Nephron progenitor cell (in vitro differentiated cells): Measurements from ENCODE around the gene ATXN7L2.

ENCODE experiments used
- DNase-seq: peaks from one replicate; pipeline ENCODE4 v3.0.0; 2021
- H3K27ac Mint-ChIP-seq: 2 replicates; pipeline ENCODE4 v1.8.0; 2021; ENCODE audit warnings: mild to moderate bottlenecking, moderate library complexity, mixed read lengths
- H3K27me3 Mint-ChIP-seq: 2 replicates; pipeline ENCODE4 v1.8.0; 2021; ENCODE audit warnings: mild to moderate bottlenecking, low read depth, mixed read lengths; ENCODE audit not compliant: poor library complexity
- H3K36me3 Mint-ChIP-seq: 2 replicates; pipeline ENCODE4 v1.8.0; 2021; ENCODE audit warnings: low read depth, mixed read lengths
- H3K4me1 Mint-ChIP-seq: 2 replicates; pipeline ENCODE4 v1.8.0; 2021; ENCODE audit warnings: mixed read lengths
- H3K4me3 Mint-ChIP-seq: 2 replicates; pipeline ENCODE4 v1.8.0; 2021; ENCODE audit warnings: mild to moderate bottlenecking, moderate library complexity, mixed read lengths
- H3K9me3 Mint-ChIP-seq: 2 replicates; pipeline ENCODE4 v1.8.0; 2021; ENCODE audit warnings: mild to moderate bottlenecking, moderate library complexity, mixed read lengths
- TF ChIP-seq, protein P1 (sequence below): fragments of 200-600 bp; sonication (generic); IDR thresholded peaks from 2 replicates; pipeline ENCODE4 v1.5.0; 2021; ENCODE audit warnings: antibody characterized with exemption

The ATXN7L2 gene

GRCh38 chr1:109509176-109510134 is 25.8 kb downstream of the ATXN7L2 start, which contains the start of gene AMIGO1:
TSS of gene AMIGO1 (minus strand) at chr1:109509727. CDS start at chr1:109508912, 815 bp downstream.
- H3K36me3 Mint-ChIP-seq, result peaks cover 7% of the 10 kb centered on the region
- no peaks in the 10 kb centered on the region for H3K9me3 Mint-ChIP-seq
- H3K4me3 Mint-ChIP-seq, result peak within 1 kb of the TSS; percentile 88
- TF ChIP-seq, protein P1, sequence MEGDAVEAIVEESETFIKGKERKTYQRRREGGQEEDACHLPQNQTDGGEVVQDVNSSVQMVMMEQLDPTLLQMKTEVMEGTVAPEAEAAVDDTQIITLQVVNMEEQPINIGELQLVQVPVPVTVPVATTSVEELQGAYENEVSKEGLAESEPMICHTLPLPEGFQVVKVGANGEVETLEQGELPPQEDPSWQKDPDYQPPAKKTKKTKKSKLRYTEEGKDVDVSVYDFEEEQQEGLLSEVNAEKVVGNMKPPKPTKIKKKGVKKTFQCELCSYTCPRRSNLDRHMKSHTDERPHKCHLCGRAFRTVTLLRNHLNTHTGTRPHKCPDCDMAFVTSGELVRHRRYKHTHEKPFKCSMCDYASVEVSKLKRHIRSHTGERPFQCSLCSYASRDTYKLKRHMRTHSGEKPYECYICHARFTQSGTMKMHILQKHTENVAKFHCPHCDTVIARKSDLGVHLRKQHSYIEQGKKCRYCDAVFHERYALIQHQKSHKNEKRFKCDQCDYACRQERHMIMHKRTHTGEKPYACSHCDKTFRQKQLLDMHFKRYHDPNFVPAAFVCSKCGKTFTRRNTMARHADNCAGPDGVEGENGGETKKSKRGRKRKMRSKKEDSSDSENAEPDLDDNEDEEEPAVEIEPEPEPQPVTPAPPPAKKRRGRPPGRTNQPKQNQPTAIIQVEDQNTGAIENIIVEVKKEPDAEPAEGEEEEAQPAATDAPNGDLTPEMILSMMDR, result no peak
- H3K27ac Mint-ChIP-seq, result peak within 1 kb of the TSS; percentile 7
- peaks cover 79% of the 10 kb centered on the region for H3K27me3 Mint-ChIP-seq
- DNase-seq, result peak; percentile 86
- H3K4me1 Mint-ChIP-seq, result peaks cover 24% of the 10 kb centered on the region

DNA sequence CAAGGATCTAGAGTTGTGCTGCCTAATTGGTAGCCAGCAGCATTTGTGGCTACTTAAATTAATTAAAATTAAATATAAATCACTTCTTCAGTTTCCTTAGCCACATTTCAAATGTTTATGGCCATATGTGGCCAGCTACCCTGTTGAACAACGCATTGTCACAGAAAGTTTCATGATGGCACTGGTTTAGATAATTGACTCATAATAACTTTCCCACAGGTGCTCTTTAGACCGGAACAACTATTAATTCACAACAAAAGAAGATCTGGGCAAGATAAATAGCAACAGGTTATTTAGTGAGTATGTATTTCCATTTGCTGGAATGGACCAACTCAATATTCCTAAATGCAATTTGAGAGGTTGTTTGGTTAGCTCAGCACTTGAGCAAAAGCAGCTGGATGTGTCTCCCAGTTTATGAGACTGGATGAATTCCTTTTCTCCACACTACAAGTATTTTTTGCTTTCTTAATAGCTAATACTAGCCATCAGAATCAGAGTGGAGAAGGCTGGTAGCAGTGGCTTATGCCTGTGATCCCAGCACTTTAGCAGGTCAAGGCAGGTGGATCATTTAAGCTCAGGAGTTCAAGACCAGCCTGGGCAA is 29.5 kb downstream of the ATXN7L2 start:
- DNase-seq, result no peak
- no peaks in the 10 kb centered on the region for H3K9me3 Mint-ChIP-seq
- peaks cover 28% of the 10 kb centered on the region for H3K4me1 Mint-ChIP-seq
- peaks cover 59% of the 10 kb centered on the region for H3K27me3 Mint-ChIP-seq
- TF ChIP-seq, protein P1, result no peak
- no peak overlapping the region for H3K4me3 Mint-ChIP-seq
- no peak overlapping the region for H3K27ac Mint-ChIP-seq
- peaks cover 1% of the 10 kb centered on the region for H3K36me3 Mint-ChIP-seq

DNA sequence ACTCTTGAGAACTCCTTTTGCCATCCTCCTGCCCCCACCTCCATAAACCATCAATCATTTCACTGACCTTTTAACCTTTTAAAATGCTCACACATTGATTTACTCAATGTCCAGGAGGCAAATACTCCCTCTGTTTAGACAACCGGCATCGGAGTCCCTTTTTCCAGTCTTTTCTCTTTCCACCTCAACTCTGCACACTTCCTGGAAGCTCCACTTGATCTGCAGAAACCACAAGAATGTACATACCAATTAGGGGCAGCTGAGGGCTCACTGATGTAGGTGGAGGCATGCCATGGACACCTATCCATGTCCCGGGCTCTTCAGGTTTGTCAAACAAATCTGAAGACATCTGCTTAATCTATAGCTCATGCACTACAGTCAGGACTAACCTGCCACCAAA is 31.1 kb downstream of the ATXN7L2 start:
- Mint-ChIP-seq H3K4me3 (no peak overlapping the region), H3K27ac (no peak overlapping the region), H3K27me3 (peaks cover 46% of the 10 kb centered on the region), H3K36me3 (no peaks in the 10 kb centered on the region), H3K4me1 (peaks cover 16% of the 10 kb centered on the region), H3K9me3 (no peaks in the 10 kb centered on the region)
- no peak for DNase-seq
- TF ChIP-seq, protein P1, result no peak

DNA sequence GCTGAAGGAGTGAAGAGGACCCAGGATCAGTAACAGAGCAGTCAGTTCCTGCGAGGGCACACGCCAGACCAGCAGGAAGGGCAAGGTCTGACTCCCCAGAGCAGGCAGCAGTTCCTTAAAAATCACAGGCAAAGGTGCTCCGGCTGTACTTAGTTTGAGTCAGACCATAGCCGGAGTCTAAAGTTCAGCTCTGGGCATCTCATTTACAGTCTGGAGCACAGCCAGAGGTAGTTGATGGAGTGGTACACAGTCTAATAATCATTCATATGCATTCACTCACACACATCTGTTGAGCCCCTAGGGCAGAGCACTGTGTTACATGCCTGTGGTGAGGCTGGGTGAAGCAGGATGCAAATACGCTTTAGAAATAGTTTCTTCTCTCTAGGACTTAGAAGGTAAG is 33.2 kb downstream of the ATXN7L2 start:
- Mint-ChIP-seq H3K27me3 (peaks cover 26% of the 10 kb centered on the region), H3K4me3 (no peak overlapping the region), H3K36me3 (no peaks in the 10 kb centered on the region), H3K27ac (no peak overlapping the region), H3K4me1 (peaks cover 23% of the 10 kb centered on the region), H3K9me3 (no peaks in the 10 kb centered on the region)
- no peak for DNase-seq
- TF ChIP-seq, protein P1, result no peak

GRCh38 chr1:109517337-109517736 is 33.6 kb downstream of the ATXN7L2 start:
- Mint-ChIP-seq H3K27me3 (peaks cover 25% of the 10 kb centered on the region), H3K4me3 (no peak overlapping the region), H3K9me3 (no peaks in the 10 kb centered on the region), H3K4me1 (peaks cover 28% of the 10 kb centered on the region), H3K27ac (no peak overlapping the region), H3K36me3 (no peaks in the 10 kb centered on the region)
- no peak for DNase-seq
- TF ChIP-seq, protein P1, result no peak
